ENCODE measurements around the gene SULT1C4.

Gene SULT1C4

GRCh38 chr2:108370080-108370479 lies 7.7 kb upstream of the SULT1C4 start:
- no peak for DNase-seq (ENCODE audit: low spot score)

GRCh38 chr2:108376774-108377173 lies 980 bp upstream of the SULT1C4 start:
- DNase-seq (ENCODE audit: low spot score), result no peak

GRCh38 chr2:108377401-108377800 lies 353 bp upstream of the SULT1C4 start:
- no peak for DNase-seq (ENCODE audit: low spot score)

- no peak for DNase-seq (ENCODE audit: low spot score)
These were observed 1.1 kb downstream of the SULT1C4 start for GRCh38 chr2:108378851-108379250.

- DNase-seq (ENCODE audit: low spot score), result no peak
These were observed 4.4 kb downstream of the SULT1C4 start for GRCh38 chr2:108382196-108382595.

- peak; percentile 16 for DNase-seq (ENCODE audit: low spot score)
These were observed 5.5 kb downstream of the SULT1C4 start for GRCh38 chr2:108383146-108383830.

- DNase-seq (ENCODE audit: low spot score), result no peak
These were observed 7.1 kb downstream of the SULT1C4 start for GRCh38 chr2:108384662-108385393.

GRCh38 chr2:108385411-108386071 lies 7.8 kb downstream of the SULT1C4 start:
- DNase-seq (ENCODE audit: low spot score), result no peak

- DNase-seq (ENCODE audit: low spot score), result no peak
These were observed 10.3 kb downstream of the SULT1C4 start for GRCh38 chr2:108388045-108388444.

- DNase-seq (ENCODE audit: low spot score), result no peak
These were observed 12.6 kb downstream of the SULT1C4 start for GRCh38 chr2:108390340-108390739.

GRCh38 chr2:108392029-108392428 lies 14.3 kb downstream of the SULT1C4 start:
- DNase-seq (ENCODE audit: low spot score), result no peak

GRCh38 chr2:108393197-108393596 lies 15.4 kb downstream of the SULT1C4 start:
- DNase-seq (ENCODE audit: low spot score), result no peak

- no peak for DNase-seq (ENCODE audit: low spot score)
These were observed 17.4 kb downstream of the SULT1C4 start for GRCh38 chr2:108395155-108395554.

GRCh38 chr2:108396845-108397244 lies 19.1 kb downstream of the SULT1C4 start:
- DNase-seq (ENCODE audit: low spot score), result no peak

- DNase-seq (ENCODE audit: low spot score), result no peak
These were observed 21.7 kb downstream of the SULT1C4 start for GRCh38 chr2:108399479-108399878.

- no peak for DNase-seq (ENCODE audit: low spot score)
These were observed 24.0 kb downstream of the SULT1C4 start for GRCh38 chr2:108401800-108402199.

- no peak for DNase-seq (ENCODE audit: low spot score)
These were observed 25.7 kb downstream of the SULT1C4 start for GRCh38 chr2:108403494-108403893.

GRCh38 chr2:108404784-108405397 lies 27.1 kb downstream of the SULT1C4 start:
- DNase-seq (ENCODE audit: low spot score), result no peak

GRCh38 chr2:108407864-108408729 lies 30.3 kb downstream of the SULT1C4 start:
- no peak for DNase-seq (ENCODE audit: low spot score)

GRCh38 chr2:108409768-108410167 lies 32.0 kb downstream of the SULT1C4 start:
- DNase-seq (ENCODE audit: low spot score), result no peak

- peak; percentile 90 for DNase-seq (ENCODE audit: low spot score)
These were observed 35.4 kb downstream of the SULT1C4 start for GRCh38 chr2:108412995-108413710.
